ENCODE data around the gene TBC1D22B. TPM values are rescaled to one million over a fixed set of nuclear protein-coding genes. Genes with fewer than 3 reads are reported as not detected.

TBC1D22B gene
- total and polyA plus RNA-seq, 2 of the 13 experiments (the other 11 are each of a cell fraction or from before 2014, with no cell fraction given) = 9.7 to 12.9 TPM

DNA sequence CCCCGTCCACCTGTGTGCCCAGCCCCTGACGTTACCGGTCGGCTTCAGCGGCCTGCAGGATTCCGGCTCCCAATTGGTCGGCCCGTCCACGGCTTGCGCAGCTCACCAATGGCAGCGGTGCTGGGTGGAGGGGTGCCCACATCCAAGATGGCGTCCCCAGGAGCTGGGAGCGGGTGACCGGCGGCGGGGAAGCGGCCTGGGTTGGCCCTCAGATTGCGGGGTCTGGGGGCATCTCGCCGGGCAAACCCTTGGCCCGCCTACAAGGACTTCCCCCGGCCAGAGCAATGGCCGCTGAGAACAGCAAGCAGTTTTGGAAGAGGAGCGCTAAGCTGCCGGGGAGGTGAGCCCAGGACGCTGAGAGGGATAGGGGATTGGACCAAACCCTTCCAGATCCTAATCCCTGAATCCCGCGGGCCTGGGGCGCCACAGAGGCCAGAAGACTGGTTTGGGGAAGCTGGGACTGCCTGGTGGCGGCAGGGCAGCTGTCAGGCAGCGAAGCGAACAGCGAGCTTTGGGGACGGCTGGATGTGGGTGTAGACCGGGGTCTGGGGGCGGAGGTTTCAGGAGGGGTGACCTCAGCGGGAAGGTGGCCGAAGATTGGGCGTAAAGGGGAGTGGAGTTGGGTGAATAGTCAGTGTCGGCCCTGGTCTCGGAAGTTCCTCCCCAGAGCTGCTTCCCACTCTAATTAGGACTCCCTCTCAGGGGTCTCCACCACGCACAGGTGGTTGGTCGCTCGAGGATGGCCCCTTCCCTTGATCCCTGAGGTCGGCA lies at the start of gene TBC1D22B, which contains the start of gene TMEM217 (continued):
- TF ChIP-seq, protein P1, sequence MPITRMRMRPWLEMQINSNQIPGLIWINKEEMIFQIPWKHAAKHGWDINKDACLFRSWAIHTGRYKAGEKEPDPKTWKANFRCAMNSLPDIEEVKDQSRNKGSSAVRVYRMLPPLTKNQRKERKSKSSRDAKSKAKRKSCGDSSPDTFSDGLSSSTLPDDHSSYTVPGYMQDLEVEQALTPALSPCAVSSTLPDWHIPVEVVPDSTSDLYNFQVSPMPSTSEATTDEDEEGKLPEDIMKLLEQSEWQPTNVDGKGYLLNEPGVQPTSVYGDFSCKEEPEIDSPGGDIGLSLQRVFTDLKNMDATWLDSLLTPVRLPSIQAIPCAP (CRISPR knock-in tag; IDR thresholded peaks at IDR 0.05; ENCODE audit: low read depth) = 0 out of 2 replicates have a peak, but pooled peaks have one; percentile 60
- TF ChIP-seq ZFP82 (CRISPR knock-in tag; IDR thresholded peaks at IDR 0.05; ENCODE audit: borderline replicate concordance) (no peak), NR2F2 (IDR thresholded peaks at IDR 0.05; ENCODE audit: borderline replicate concordance, low read depth) (no peak; the same call in 1 of the 2 replicates), SMARCE1 (IDR thresholded peaks at IDR 0.05; ENCODE audit: borderline replicate concordance) (no peak), CEBPB (IDR thresholded peaks at IDR 0.05; ENCODE audit: borderline replicate concordance, low read depth, low read length) (no peak), ZNF674 (CRISPR knock-in tag; IDR thresholded peaks at IDR 0.05; ENCODE audit: low read depth) (no peak), PCBP2 (optimal IDR thresholded peaks at IDR 0.05; ENCODE audit: low read depth, low read length, poor library complexity, severe bottlenecking) (no peak), PRMT3 (CRISPR knock-in tag; IDR thresholded peaks at IDR 0.05; ENCODE audit: borderline replicate concordance, low read depth) (0 out of 2 replicates have a peak, but pooled peaks have one; percentile 52), NFKB2 (CRISPR knock-in tag; IDR thresholded peaks at IDR 0.05; ENCODE audit: borderline replicate concordance) (no peak), AGO2 (optimal IDR thresholded peaks at IDR 0.05; ENCODE audit: low read depth, low read length) (peak; percentile 72), CENPT (CRISPR knock-in tag; IDR thresholded peaks at IDR 0.05; ENCODE audit: low read depth) (no peak; the same call in 1 of the 2 replicates), TMF1 (CRISPR knock-in tag; IDR thresholded peaks at IDR 0.05; ENCODE audit: low read depth) (peak; percentile 98), ZNF253 (CRISPR knock-in tag; IDR thresholded peaks at IDR 0.05; ENCODE audit: borderline replicate concordance) (0 out of 2 replicates have a peak, but pooled peaks have one; percentile 64), ZNF143 (CRISPR knock-in tag; IDR thresholded peaks at IDR 0.05) (no peak; the same call in 1 of the 2 replicates), ZNF547 (CRISPR knock-in tag; IDR thresholded peaks at IDR 0.05) (peak; percentile 86; the same call in 1 of the 2 replicates)
- TF ChIP-seq, protein P2, sequence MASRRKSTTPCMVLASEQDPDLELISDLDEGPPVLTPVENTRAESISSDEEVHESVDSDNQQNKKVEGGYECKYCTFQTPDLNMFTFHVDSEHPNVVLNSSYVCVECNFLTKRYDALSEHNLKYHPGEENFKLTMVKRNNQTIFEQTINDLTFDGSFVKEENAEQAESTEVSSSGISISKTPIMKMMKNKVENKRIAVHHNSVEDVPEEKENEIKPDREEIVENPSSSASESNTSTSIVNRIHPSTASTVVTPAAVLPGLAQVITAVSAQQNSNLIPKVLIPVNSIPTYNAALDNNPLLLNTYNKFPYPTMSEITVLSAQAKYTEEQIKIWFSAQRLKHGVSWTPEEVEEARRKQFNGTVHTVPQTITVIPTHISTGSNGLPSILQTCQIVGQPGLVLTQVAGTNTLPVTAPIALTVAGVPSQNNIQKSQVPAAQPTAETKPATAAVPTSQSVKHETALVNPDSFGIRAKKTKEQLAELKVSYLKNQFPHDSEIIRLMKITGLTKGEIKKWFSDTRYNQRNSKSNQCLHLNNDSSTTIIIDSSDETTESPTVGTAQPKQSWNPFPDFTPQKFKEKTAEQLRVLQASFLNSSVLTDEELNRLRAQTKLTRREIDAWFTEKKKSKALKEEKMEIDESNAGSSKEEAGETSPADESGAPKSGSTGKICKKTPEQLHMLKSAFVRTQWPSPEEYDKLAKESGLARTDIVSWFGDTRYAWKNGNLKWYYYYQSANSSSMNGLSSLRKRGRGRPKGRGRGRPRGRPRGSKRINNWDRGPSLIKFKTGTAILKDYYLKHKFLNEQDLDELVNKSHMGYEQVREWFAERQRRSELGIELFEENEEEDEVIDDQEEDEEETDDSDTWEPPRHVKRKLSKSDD (CRISPR knock-in tag; IDR thresholded peaks at IDR 0.05; ENCODE audit: low read depth) = peak; percentile 83; the same call in 1 of the 2 replicates
- TF ChIP-seq, protein P3, sequence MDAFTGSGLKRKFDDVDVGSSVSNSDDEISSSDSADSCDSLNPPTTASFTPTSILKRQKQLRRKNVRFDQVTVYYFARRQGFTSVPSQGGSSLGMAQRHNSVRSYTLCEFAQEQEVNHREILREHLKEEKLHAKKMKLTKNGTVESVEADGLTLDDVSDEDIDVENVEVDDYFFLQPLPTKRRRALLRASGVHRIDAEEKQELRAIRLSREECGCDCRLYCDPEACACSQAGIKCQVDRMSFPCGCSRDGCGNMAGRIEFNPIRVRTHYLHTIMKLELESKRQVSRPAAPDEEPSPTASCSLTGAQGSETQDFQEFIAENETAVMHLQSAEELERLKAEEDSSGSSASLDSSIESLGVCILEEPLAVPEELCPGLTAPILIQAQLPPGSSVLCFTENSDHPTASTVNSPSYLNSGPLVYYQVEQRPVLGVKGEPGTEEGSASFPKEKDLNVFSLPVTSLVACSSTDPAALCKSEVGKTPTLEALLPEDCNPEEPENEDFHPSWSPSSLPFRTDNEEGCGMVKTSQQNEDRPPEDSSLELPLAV (CRISPR knock-in tag; conservative IDR thresholded peaks at IDR 0.05; ENCODE audit: low read depth) = no peak
- TF ChIP-seq, protein P4, sequence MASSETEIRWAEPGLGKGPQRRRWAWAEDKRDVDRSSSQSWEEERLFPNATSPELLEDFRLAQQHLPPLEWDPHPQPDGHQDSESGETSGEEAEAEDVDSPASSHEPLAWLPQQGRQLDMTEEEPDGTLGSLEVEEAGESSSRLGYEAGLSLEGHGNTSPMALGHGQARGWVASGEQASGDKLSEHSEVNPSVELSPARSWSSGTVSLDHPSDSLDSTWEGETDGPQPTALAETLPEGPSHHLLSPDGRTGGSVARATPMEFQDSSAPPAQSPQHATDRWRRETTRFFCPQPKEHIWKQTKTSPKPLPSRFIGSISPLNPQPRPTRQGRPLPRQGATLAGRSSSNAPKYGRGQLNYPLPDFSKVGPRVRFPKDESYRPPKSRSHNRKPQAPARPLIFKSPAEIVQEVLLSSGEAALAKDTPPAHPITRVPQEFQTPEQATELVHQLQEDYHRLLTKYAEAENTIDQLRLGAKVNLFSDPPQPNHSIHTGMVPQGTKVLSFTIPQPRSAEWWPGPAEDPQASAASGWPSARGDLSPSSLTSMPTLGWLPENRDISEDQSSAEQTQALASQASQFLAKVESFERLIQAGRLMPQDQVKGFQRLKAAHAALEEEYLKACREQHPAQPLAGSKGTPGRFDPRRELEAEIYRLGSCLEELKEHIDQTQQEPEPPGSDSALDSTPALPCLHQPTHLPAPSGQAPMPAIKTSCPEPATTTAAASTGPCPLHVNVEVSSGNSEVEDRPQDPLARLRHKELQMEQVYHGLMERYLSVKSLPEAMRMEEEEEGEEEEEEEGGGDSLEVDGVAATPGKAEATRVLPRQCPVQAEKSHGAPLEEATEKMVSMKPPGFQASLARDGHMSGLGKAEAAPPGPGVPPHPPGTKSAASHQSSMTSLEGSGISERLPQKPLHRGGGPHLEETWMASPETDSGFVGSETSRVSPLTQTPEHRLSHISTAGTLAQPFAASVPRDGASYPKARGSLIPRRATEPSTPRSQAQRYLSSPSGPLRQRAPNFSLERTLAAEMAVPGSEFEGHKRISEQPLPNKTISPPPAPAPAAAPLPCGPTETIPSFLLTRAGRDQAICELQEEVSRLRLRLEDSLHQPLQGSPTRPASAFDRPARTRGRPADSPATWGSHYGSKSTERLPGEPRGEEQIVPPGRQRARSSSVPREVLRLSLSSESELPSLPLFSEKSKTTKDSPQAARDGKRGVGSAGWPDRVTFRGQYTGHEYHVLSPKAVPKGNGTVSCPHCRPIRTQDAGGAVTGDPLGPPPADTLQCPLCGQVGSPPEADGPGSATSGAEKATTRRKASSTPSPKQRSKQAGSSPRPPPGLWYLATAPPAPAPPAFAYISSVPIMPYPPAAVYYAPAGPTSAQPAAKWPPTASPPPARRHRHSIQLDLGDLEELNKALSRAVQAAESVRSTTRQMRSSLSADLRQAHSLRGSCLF (CRISPR knock-in tag; IDR thresholded peaks at IDR 0.05; ENCODE audit: borderline replicate concordance) = no peak

All from HepG2 (cell line).